ENCODE measurements around the gene RNASEH2B. TPM values are rescaled to one million over a fixed set of nuclear protein-coding genes. Genes with fewer than 3 reads are reported as not detected.

RNASEH2B gene
- total RNA-seq, 1 donor from 2014 or later: 20.0 TPM

- Mint-ChIP-seq H3K4me1 (ENCODE audit: unreplicated experiment) (peaks cover 7% of the 10 kb centered on the region), H3K9me3 (ENCODE audit: unreplicated experiment) (peaks cover 6% of the 10 kb centered on the region), H3K27me3 (ENCODE audit: unreplicated experiment) (no peaks in the 10 kb centered on the region), H3K27ac (ENCODE audit: unreplicated experiment) (no peak overlapping the region), H3K4me3 (ENCODE audit: unreplicated experiment) (no peak overlapping the region), H3K36me3 (ENCODE audit: unreplicated experiment) (no peaks in the 10 kb centered on the region)
- no peak for TF ChIP-seq CTCF (IDR thresholded peaks at IDR 0.05)
- DNase-seq (ENCODE audit: extremely low spot score, unreplicated experiment): no peak
Measured at GRCh38 chr13:50990818-50991506, 81.4 kb downstream of the RNASEH2B start.

GRCh38 chr13:50991579-50992521 is 82.3 kb downstream of the RNASEH2B start:
- Mint-ChIP-seq H3K9me3 (ENCODE audit: unreplicated experiment) (peaks cover 6% of the 10 kb centered on the region), H3K4me1 (ENCODE audit: unreplicated experiment) (peaks cover 7% of the 10 kb centered on the region), H3K36me3 (ENCODE audit: unreplicated experiment) (no peaks in the 10 kb centered on the region), H3K27ac (ENCODE audit: unreplicated experiment) (no peak overlapping the region), H3K4me3 (ENCODE audit: unreplicated experiment) (no peak overlapping the region), H3K27me3 (ENCODE audit: unreplicated experiment) (peaks cover 5% of the 10 kb centered on the region)
- no peak for TF ChIP-seq CTCF (IDR thresholded peaks at IDR 0.05)
- no peak for DNase-seq (ENCODE audit: extremely low spot score, unreplicated experiment)

GRCh38 chr13:50993371-50993770 is 83.8 kb downstream of the RNASEH2B start:
- Mint-ChIP-seq H3K36me3 (ENCODE audit: unreplicated experiment) (no peaks in the 10 kb centered on the region), H3K9me3 (ENCODE audit: unreplicated experiment) (peaks cover 6% of the 10 kb centered on the region), H3K4me3 (ENCODE audit: unreplicated experiment) (no peak overlapping the region), H3K27me3 (ENCODE audit: unreplicated experiment) (peaks cover 19% of the 10 kb centered on the region), H3K27ac (ENCODE audit: unreplicated experiment) (no peak overlapping the region), H3K4me1 (ENCODE audit: unreplicated experiment) (peaks cover 7% of the 10 kb centered on the region)
- no peak for DNase-seq (ENCODE audit: extremely low spot score, unreplicated experiment)
- no peak for TF ChIP-seq CTCF (IDR thresholded peaks at IDR 0.05)

DNA sequence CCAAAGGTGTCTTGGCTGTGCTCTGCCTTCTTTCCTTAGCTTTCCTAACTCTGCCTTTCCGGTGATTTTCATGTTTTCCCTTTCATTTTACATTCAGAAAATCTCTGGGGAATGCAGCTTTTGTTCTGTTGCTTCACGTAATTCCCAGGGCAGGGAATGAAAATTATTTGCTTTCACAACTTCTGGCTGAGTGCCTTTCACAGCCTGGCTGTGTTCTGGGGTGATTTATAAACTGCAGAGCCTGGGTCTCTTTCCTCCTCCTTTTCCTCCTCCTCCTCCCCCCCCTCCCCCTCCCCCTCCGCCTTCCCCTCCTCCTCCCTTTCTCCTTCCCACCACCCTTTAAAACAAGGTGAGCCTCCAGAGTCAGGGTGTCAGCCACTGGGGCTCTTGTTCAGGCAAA is 84.3 kb downstream of the RNASEH2B start:
- Mint-ChIP-seq H3K27ac (ENCODE audit: unreplicated experiment) (no peak overlapping the region), H3K36me3 (ENCODE audit: unreplicated experiment) (no peaks in the 10 kb centered on the region), H3K4me3 (ENCODE audit: unreplicated experiment) (no peak overlapping the region)

More for the DNA sequence above, 84.3 kb downstream of the RNASEH2B start:
- no peak for DNase-seq (ENCODE audit: extremely low spot score, unreplicated experiment)
- Mint-ChIP-seq H3K27me3 (ENCODE audit: unreplicated experiment) (peaks cover 22% of the 10 kb centered on the region), H3K9me3 (ENCODE audit: unreplicated experiment) (peaks cover 3% of the 10 kb centered on the region), H3K4me1 (ENCODE audit: unreplicated experiment) (peaks cover 7% of the 10 kb centered on the region)
- TF ChIP-seq CTCF (IDR thresholded peaks at IDR 0.05): no peak
